Inflammatory macrophage (primary cell): Measurements from ENCODE around the gene GNB3.

ENCODE experiments used
- DNase-seq, 2 donors: peaks; one replicate each; pipeline ENCODE4 v3.0.0-alpha.2; 2020 to 2022
- total RNA-seq, 18 experiments: gene quantifications; one replicate each; lab custom pipeline; 2026; ENCODE audit warnings: mixed read lengths in 6 of 18, inconsistent platforms in 2 of 18; lab: John Stamatoyannopoulos, UW

GNB3 gene
- 0 to 0.16 (median 0) reads per million in 18 experiments for total RNA-seq

GRCh38 chr12:6840761-6841515 lies at the start of gene GNB3:
Gene GNB3, plus strand, starts transcription at chr12:6840925. Its CDS starts 363 bp downstream, at chr12:6841288.
- no peak for DNase-seq

GRCh38 chr12:6791931-6792520 lies 48.7 kb upstream of the GNB3 start:
- peak; percentile 4 to 9 for DNase-seq

- peak; percentile 87 to 88 for DNase-seq
Measured at GRCh38 chr12:6792522-6793201, 48.1 kb upstream of the GNB3 start.

- no peak for DNase-seq
Measured at GRCh38 chr12:6795088-6795487, 45.6 kb upstream of the GNB3 start.

GRCh38 chr12:6796576-6796975 lies 44.1 kb upstream of the GNB3 start:
- no peak for DNase-seq

- no peak for DNase-seq
Measured at GRCh38 chr12:6799147-6799546, 41.6 kb upstream of the GNB3 start.

- DNase-seq, result no peak
Measured at GRCh38 chr12:6807170-6807569, 33.6 kb upstream of the GNB3 start.

GRCh38 chr12:6809056-6809455 lies 31.7 kb upstream of the GNB3 start:
- no peak for DNase-seq

GRCh38 chr12:6810758-6811157 lies 30.0 kb upstream of the GNB3 start:
- no peak for DNase-seq

- no peak for DNase-seq
Measured at GRCh38 chr12:6813363-6813762, 27.4 kb upstream of the GNB3 start.

GRCh38 chr12:6816598-6816997 lies 24.1 kb upstream of the GNB3 start:
- no peak for DNase-seq

- no peak for DNase-seq
Measured at GRCh38 chr12:6817098-6817497, 23.6 kb upstream of the GNB3 start.

GRCh38 chr12:6817662-6818157 lies 23.0 kb upstream of the GNB3 start:
- no peak for DNase-seq

- DNase-seq, result no peak
Measured at GRCh38 chr12:6818222-6818621, 22.5 kb upstream of the GNB3 start.

GRCh38 chr12:6818645-6819044 lies 22.1 kb upstream of the GNB3 start:
- DNase-seq, result no peak

GRCh38 chr12:6819106-6820030 lies 21.4 kb upstream of the GNB3 start:
- DNase-seq, result no peak

- DNase-seq, result no peak
Measured at GRCh38 chr12:6820166-6820565, 20.6 kb upstream of the GNB3 start.

GRCh38 chr12:6821591-6822425 lies 18.9 kb upstream of the GNB3 start, which contains the start of gene GPR162:
Gene GPR162, plus strand, starts transcription at chr12:6821821. Its CDS starts 2,078 bp downstream, at chr12:6823899.
- no peak for DNase-seq

- DNase-seq, result no peak
Measured at GRCh38 chr12:6822426-6823135, 18.1 kb upstream of the GNB3 start.
